HEK293 (cell line): ENCODE results near the gene HPS4.

Experiments
- CTCF ChIP-seq: fragments of 450-650 bp; formaldehyde crosslinking; IDR thresholded peaks from 2 replicates; pipeline ENCODE4 v1.5.1; 2016; ENCODE audit warnings: missing biosample characterization, missing genetic modification characterization
- OSR2 ChIP-seq: fragments of 450-650 bp; formaldehyde crosslinking; IDR thresholded peaks from 2 replicates; pipeline ENCODE4 v1.5.1; 2016; ENCODE audit warnings: missing biosample characterization, missing genetic modification characterization
- PBX3 ChIP-seq: sonication (generic); formaldehyde crosslinking; IDR thresholded peaks from 2 replicates; pipeline ENCODE4 v1.8.1; 2022; ENCODE audit warnings: mild to moderate bottlenecking, moderate library complexity, missing genetic modification reagents
- SALL2 ChIP-seq: fragments of 450-650 bp; formaldehyde crosslinking; IDR thresholded peaks from 2 replicates; pipeline ENCODE4 v1.5.0; 2017; ENCODE audit warnings: missing biosample characterization, mild to moderate bottlenecking, missing genetic modification characterization, borderline replicate concordance
- TCF7L2 ChIP-seq: IDR thresholded peaks from 2 replicates; pipeline ENCODE4 v1.6.1; 2011; ENCODE audit warnings: low read depth, mild to moderate bottlenecking, inconsistent platforms, low read length, moderate library complexity, borderline replicate concordance
- YY1 ChIP-seq: fragments of 450-650 bp; formaldehyde crosslinking; IDR thresholded peaks from 2 replicates; pipeline ENCODE4 v1.5.1; 2018; ENCODE audit warnings: missing biosample characterization, missing genetic modification characterization
- ZNF138 ChIP-seq: fragments of 450-650 bp; formaldehyde crosslinking; IDR thresholded peaks from 2 replicates; pipeline ENCODE4 v1.5.1; 2016; ENCODE audit warnings: missing biosample characterization, missing genetic modification characterization, borderline replicate concordance
- ZNF624 ChIP-seq: fragments of 450-650 bp; formaldehyde crosslinking; IDR thresholded peaks from 2 replicates; pipeline ENCODE4 v1.5.1; 2017; ENCODE audit warnings: missing biosample characterization, missing genetic modification characterization
- ZNF654 ChIP-seq: fragments of 450-650 bp; formaldehyde crosslinking; IDR thresholded peaks from 2 replicates; pipeline ENCODE4 v1.5.1; 2016; ENCODE audit warnings: low read depth, missing biosample characterization, missing genetic modification characterization
- ZNF704 ChIP-seq: fragments of 450-650 bp; formaldehyde crosslinking; IDR thresholded peaks from 2 replicates; pipeline ENCODE4 v1.5.1; 2016; ENCODE audit warnings: missing biosample characterization, missing genetic modification characterization

- no peak for TF ChIP-seq CTCF (tag by site-specific recombination)
- TF ChIP-seq ZNF704, result no peak
- TF ChIP-seq TCF7L2, result no peak
- no peak for TF ChIP-seq YY1 (tag by site-specific recombination)
- no peak for TF ChIP-seq OSR2 (tag by site-specific recombination)
- TF ChIP-seq ZNF138, result no peak
- no peak for TF ChIP-seq ZNF624 (tag by site-specific recombination)
- no peak for TF ChIP-seq PBX3 (CRISPR knock-in tag)
- no peak for TF ChIP-seq ZNF654
- TF ChIP-seq SALL2 (tag by site-specific recombination), result no peak
Observed at GRCh38 chr22:26444777-26445176, 38.8 kb downstream of the HPS4 start.
